Fibroblast of lung (primary cell): Measurements from ENCODE around the gene PASD1. TPM values are rescaled to one million over a fixed set of nuclear protein-coding genes. Genes with fewer than 3 reads are reported as not detected.
"Not testable (repeated sequence)": the region's sequence is repeated elsewhere in the genome, so short reads cannot be mapped to it uniquely, and the experiment has no call there.

Experiments
- DNase-seq, 2 donors: peaks; one replicate each; pipeline versions ENCODE4 v3.0.0 to v3.0.0-alpha.2; 2010; ENCODE audit warnings: low read depth in 2 of 2
- H2AFZ ChIP-seq: 2 replicates; pipeline ENCODE4 v1.5.1; 2012; ENCODE audit warnings: low read length, control low read depth, inconsistent platforms
- H3K27ac ChIP-seq: 2 replicates; pipeline ENCODE4 v1.5.1; 2011; ENCODE audit warnings: low read length, control low read depth; ENCODE audit not compliant: insufficient read depth
- H3K27me3 ChIP-seq: 2 replicates; pipeline ENCODE4 v1.5.1; 2011; ENCODE audit warnings: mild to moderate bottlenecking, low read length; ENCODE audit not compliant: control insufficient read depth, insufficient read depth
- H3K36me3 ChIP-seq: 2 replicates; pipeline ENCODE4 v1.5.1; 2011; ENCODE audit warnings: low read length; ENCODE audit not compliant: control insufficient read depth, insufficient read depth
- H3K4me1 ChIP-seq: 2 replicates; pipeline ENCODE4 v1.5.1; 2011; ENCODE audit warnings: low read length; ENCODE audit not compliant: control insufficient read depth, insufficient read depth; ENCODE audit errors: extremely low read depth
- H3K4me2 ChIP-seq: 2 replicates; pipeline ENCODE4 v1.5.1; 2011; ENCODE audit warnings: low read length, control low read depth; ENCODE audit not compliant: insufficient read depth; ENCODE audit errors: extremely low read depth
- H3K4me3 ChIP-seq, 4 experiments: fragments of 200-600 bp in 1 of 4; sonication (generic) in 1 of 4; replicated peaks in 1 of 4; 2 replicates each; pipeline ENCODE4 v1.5.1; 2011 to 2016; ENCODE audit warnings: low read length in 4 of 4, low read depth in 3 of 4, mild to moderate bottlenecking in 3 of 4, control low read depth in 2 of 4, inconsistent platforms in 1 of 4, mixed read lengths in 1 of 4; ENCODE audit not compliant: insufficient read depth in 1 of 4; ENCODE audit errors: control extremely low read depth in 1 of 4
- H3K79me2 ChIP-seq: 2 replicates; pipeline ENCODE4 v1.5.1; 2012; ENCODE audit warnings: mild to moderate bottlenecking, low read length, inconsistent platforms; ENCODE audit not compliant: control insufficient read depth, insufficient read depth
- H3K9ac ChIP-seq: 2 replicates; pipeline ENCODE4 v1.5.1; 2011; ENCODE audit warnings: mild to moderate bottlenecking, low read length, control low read depth; ENCODE audit not compliant: insufficient read depth
- H3K9me3 ChIP-seq: 2 replicates; pipeline ENCODE4 v1.5.1; 2012; ENCODE audit warnings: low read depth, low read length; ENCODE audit not compliant: control insufficient read depth, insufficient read depth
- H4K20me1 ChIP-seq: 2 replicates; pipeline ENCODE4 v1.5.1; 2011; ENCODE audit warnings: low read length; ENCODE audit not compliant: control insufficient read depth, insufficient read depth; ENCODE audit errors: extremely low read depth
- EZH2 ChIP-seq: IDR thresholded peaks from 2 replicates; pipeline ENCODE4 v1.5.1; 2012; ENCODE audit warnings: low read length, control low read depth, mild to moderate bottlenecking; ENCODE audit errors: missing control alignments
- polyA plus RNA-seq, 2 donors: library from polyadenylated mRNA; depleted of rRNA in 1 of 2; stranded (reverse) in 1 of 2; unstranded in 1 of 2; fragments of >200 nt; gene quantifications; 2 replicates each; pipeline ENCODE4 v1.2.1, GENCODE V29; 2011 to 2012; ENCODE audit warnings: missing spikeins in 1 of 2
- total RNA-seq: library from RNA; depleted of rRNA; stranded (reverse); fragments of >200 nt; gene quantifications from 2 replicates; pipeline ENCODE4 v1.2.1, GENCODE V29; 2014
- TF ChIP-seq, protein P1 (sequence below), 2 donors: IDR thresholded peaks in 1 of 2; conservative IDR thresholded peaks in 1 of 2; 1 replicate in 1 of 2; 2 replicates in 1 of 2; pipeline ENCODE4 v1.5.1; 2011 to 2012; ENCODE audit warnings: low read length in 2 of 2, control low read depth in 1 of 2, inconsistent platforms in 1 of 2, low read depth in 1 of 2, mild to moderate bottlenecking in 1 of 2

The PASD1 gene
- total and polyA plus RNA-seq, 2 donors (not counting 1 experiment from before 2014, with no cell fraction given), result not detected

DNA sequence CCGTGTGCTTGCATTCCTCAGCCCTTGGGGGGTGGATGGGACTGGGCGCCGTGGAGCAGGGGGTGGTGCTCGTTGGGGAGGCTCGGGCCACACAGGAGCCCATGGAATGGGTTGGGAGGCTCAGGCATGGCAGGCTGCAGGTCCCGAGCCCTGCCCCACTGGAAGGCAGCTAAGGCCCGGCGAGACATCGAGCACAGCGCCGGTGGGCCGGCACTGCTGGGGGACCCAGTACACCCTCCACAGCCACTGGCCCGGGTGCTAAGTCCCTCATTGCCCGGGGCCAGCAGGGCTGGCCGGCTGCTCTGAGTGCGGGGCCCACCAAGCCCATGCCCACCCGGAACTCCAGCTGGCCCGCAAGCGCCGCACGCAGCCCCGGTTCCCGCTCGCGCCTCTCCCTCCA, 12.3 kb upstream of the PASD1 start:
- not testable (repeated sequence) for H3K27me3 ChIP-seq, H2AFZ ChIP-seq, H4K20me1 ChIP-seq, H3K27ac ChIP-seq, H3K9me3 ChIP-seq, H3K4me3 ChIP-seq, H3K4me1 ChIP-seq, H3K36me3 ChIP-seq, H3K9ac ChIP-seq, H3K4me2 ChIP-seq, DNase-seq, H3K79me2 ChIP-seq

DNA sequence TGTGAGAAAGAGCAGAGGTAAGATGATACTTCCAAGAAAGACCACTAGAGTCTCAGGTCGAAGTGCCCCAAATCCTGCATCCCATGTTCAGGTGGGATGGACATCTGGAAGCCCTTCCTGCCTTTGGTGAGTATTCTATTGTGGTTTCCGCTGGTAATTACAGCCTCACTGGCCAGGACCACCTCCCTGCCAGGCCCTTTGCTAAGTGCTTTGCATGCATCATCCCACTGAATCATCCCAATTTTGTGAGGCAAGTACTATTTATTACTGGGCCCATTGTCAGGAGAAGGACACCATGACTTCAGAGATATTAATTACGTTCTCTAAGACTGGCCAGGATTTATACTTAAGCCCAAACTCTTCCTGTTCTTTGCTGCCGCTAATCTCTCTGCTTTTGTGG, 10.7 kb upstream of the PASD1 start:
- Histone ChIP-seq H3K27ac (no peak overlapping the region), H3K4me2 (no peak overlapping the region), H3K27me3 (no peaks in the 10 kb centered on the region), H2AFZ (no peak overlapping the region), H3K36me3 (no peaks in the 10 kb centered on the region), H3K9ac (no peak overlapping the region), H4K20me1 (no peaks in the 10 kb centered on the region), H3K4me1 (no peaks in the 10 kb centered on the region), H3K4me3 (no peak overlapping the region), H3K79me2 (no peaks in the 10 kb centered on the region), H3K9me3 (no peaks in the 10 kb centered on the region)
- DNase-seq, result no peak
- TF ChIP-seq, protein P1, sequence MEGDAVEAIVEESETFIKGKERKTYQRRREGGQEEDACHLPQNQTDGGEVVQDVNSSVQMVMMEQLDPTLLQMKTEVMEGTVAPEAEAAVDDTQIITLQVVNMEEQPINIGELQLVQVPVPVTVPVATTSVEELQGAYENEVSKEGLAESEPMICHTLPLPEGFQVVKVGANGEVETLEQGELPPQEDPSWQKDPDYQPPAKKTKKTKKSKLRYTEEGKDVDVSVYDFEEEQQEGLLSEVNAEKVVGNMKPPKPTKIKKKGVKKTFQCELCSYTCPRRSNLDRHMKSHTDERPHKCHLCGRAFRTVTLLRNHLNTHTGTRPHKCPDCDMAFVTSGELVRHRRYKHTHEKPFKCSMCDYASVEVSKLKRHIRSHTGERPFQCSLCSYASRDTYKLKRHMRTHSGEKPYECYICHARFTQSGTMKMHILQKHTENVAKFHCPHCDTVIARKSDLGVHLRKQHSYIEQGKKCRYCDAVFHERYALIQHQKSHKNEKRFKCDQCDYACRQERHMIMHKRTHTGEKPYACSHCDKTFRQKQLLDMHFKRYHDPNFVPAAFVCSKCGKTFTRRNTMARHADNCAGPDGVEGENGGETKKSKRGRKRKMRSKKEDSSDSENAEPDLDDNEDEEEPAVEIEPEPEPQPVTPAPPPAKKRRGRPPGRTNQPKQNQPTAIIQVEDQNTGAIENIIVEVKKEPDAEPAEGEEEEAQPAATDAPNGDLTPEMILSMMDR (conservative IDR thresholded peaks at IDR 0.05 in 1 of 2, IDR thresholded peaks at IDR 0.05 in 1 of 2; ENCODE audit: low read depth in 1 of 2, low read length in 2 of 2), result no peak
- no peak for TF ChIP-seq EZH2

DNA sequence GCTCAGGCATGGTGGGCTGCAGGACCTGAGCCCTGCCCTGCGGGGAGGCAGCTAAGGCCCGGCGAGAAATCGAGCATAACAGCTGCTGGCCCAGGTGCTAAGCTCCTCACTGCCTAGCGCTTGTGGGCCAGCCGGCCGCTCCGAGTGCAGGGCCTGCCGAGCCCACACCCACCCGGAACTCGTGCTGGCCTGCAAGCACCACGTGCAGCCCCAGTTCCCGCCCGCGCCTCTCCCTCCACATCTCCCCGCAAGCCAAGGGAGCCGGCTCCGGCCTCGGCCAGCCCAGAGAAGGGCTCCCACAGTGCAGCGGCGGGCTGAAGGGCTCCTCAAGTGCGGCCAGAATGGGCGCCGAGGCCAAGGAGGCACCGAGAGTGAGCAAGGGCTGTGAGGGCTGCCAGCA, 8.2 kb upstream of the PASD1 start:
- H3K9ac ChIP-seq, H3K4me3 ChIP-seq, H3K9me3 ChIP-seq, H3K79me2 ChIP-seq, H3K4me2 ChIP-seq, H3K27me3 ChIP-seq, H3K36me3 ChIP-seq, H3K4me1 ChIP-seq, H2AFZ ChIP-seq, H4K20me1 ChIP-seq, DNase-seq, H3K27ac ChIP-seq: not testable (repeated sequence)

DNA sequence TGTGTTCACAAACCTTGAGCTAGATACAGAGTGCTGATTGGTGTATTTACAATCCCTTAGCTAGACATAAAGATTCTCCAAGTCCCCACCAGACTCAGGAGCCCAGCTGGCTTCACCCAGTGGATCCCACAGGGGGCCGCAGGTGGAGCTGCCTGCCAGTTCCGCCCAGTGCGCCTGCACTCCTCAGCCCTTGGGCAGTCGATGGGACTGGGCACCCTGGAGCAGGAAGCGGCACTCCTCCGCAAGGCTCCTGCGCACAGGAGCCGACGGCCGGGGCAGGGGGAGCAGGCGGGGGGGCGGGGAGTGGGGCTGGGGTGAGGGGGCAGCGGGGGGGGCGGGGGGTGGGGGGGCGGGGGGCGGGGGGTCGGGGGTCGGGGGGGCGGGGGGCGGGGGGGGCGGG, 990 bp upstream of the PASD1 start:
- H3K4me2 ChIP-seq, H3K9me3 ChIP-seq, H3K27ac ChIP-seq, H3K36me3 ChIP-seq, H3K4me1 ChIP-seq, H3K27me3 ChIP-seq, H3K79me2 ChIP-seq, H2AFZ ChIP-seq, H3K4me3 ChIP-seq, H3K9ac ChIP-seq, DNase-seq, H4K20me1 ChIP-seq: not testable (repeated sequence)

DNA sequence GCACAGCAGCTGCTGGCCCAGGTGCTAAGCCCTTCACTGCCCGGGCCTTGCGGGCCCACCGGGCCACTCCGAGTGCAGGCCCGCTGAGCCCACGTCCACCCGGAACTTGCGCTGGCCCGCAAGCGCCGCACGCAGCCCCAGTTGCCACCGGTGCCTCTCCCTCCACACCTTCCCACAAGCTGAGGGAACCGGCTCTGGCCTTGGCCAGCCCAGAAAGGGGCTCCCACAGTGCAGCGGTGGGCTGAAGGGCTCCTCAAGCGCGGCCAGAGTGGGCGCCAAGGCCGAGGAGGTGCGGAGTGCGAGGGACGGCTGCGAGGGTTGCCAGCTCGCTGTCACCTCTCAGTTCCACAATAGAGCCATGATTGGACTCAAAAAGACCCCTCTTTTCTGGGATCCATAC, 472 bp upstream of the PASD1 start:
- not testable (repeated sequence) for H3K36me3 ChIP-seq, H3K4me3 ChIP-seq, H3K79me2 ChIP-seq, H2AFZ ChIP-seq, DNase-seq, H3K9ac ChIP-seq, H3K4me2 ChIP-seq, H3K27ac ChIP-seq, H3K4me1 ChIP-seq, H3K27me3 ChIP-seq, H4K20me1 ChIP-seq, H3K9me3 ChIP-seq
